ENCODE data around the gene DIDO1.

- TF ChIP-seq POLR2AphosphoS5 (IDR thresholded peaks at IDR 0.05), result peak in 1 of 3 donors; percentile 40
- peak in 2 of 3 donors; percentile 42 to 46 for TF ChIP-seq CTCF (IDR thresholded peaks at IDR 0.05)
- no peak for TF ChIP-seq POLR2A (IDR thresholded peaks at IDR 0.05)
Observed at GRCh38 chr20:62875419-62876361, 50.6 kb downstream of the DIDO1 start.
